CD4-positive, alpha-beta T cell treated with Interferon gamma for 1 hour (primary cell): Measurements from ENCODE around the gene NPFF.

Experiments used
- DNase-seq: peaks from one replicate; pipeline ENCODE4 v3.0.0-alpha.2; 2020

Gene NPFF

DNA sequence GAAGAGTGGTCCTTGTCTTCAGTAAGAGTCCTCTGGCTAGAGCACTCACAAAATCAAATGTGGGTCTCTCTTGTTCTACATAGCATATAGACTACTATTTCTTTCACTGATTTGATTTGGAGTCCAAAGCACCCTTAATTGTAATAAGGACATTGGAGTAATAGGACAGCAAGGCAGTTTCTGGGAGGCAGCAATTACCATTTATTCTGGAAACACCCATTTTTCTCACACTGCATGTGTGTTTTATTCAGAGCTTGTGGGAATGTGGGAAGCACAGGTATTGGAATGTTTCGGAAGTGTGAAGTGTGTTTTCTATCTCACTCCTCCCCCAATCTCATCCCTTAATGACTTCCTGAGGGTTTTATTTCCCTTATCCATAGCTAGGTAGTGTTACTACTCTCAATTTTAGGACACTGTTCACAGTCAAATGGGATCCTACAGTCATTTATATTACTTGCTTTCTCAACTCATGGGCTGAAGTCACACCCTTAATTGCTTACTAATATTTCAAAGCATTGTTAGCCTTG is 35.2 kb downstream of the NPFF start:
- DNase-seq = no peak

DNA sequence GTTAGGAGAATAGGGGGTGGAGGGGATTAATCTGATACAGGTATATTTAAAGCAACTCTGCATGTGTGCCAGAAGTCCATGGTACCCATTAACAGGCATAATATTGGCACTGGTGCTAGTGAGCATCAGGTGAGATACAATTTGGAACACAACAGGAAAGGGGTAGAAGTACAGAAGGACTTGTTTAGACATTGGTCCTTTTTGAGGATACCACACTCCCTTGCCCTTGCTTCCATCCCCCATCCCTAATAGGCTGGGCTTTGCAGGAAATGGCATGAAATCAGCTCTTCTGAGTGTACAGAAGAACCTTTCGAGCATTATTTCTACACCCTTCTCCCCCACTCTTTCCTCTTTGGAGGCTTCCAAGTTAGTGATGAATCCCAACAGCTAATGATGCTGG is 39.0 kb downstream of the NPFF start:
- no peak for DNase-seq

DNA sequence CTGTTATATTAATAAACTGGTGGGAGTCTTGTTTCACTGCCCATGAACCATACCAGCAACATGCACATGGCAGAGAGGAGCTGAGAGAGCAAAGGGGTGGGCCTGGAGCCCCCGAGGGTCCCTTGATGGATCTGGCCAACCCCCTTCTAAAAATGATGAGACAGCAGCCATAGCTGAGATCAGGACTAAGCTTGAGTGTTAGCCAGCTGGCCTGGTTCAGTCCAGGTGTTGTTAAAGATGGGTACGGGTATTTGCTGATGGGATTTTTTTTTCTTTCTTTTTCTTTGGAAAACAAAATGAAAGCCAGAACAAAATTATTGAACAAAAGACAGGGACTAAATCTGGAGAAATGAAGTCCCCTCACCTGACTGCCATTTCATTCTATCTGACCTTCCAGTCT is 39.4 kb downstream of the NPFF start:
- no peak for DNase-seq

DNA sequence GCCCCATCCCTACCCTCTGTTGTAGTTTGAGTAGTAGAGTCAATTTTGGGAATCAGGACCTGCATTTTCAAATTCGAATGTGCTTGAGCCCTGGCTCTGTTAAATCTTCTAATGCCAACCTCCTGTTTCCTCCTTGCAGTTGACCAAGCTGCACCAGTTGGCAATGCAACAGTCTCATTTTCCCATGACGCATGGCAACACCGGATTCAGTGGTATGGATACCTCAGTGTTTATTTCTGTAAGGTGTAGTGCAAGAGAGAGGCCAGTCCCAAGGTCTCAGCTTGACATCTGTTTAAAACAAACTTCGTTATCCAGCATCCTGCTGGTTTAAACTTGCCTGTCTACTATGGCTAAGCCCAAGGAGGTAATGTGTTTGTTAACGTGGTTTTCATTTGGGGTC is 40.2 kb downstream of the NPFF start:
- DNase-seq = no peak

DNA sequence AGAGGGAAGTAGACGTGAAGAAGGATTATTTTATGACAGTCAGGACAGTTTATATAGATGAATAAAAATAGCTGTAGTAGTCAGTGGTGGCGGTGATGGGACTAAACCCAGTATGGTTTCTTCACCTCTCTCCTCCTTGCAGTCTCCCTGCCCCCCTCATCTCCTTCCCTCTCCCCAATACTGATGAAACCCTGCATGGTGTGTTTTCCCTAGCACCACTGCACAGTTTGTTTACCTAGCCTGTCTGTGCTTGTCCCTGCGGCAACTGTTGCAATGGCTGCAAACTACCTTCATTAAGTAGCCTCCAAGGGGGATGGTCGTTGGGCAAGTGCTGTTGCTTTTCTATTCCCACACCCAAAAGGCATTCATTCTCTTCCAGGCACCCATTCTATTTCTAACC is 40.6 kb downstream of the NPFF start:
- DNase-seq = no peak

DNA sequence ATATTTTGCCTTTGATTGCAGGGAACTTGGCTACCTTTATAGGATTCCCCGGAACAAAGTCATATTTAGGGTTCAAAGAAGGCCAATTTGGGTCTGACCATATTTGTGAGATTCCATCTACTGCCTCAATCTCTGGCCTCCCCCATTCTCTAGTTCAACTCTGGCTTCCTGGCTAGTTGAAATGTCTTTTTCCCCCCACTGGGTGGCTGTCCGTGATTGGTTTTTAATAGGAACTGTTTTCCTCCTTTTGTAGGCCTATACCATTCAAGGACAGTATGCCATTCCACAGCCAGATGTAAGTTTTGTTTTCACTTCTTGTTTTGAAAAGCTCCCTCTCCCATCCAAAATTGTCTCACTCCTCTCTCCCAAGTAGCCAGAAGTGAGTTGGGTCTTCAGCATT is 41.6 kb downstream of the NPFF start:
- DNase-seq = no peak

DNA sequence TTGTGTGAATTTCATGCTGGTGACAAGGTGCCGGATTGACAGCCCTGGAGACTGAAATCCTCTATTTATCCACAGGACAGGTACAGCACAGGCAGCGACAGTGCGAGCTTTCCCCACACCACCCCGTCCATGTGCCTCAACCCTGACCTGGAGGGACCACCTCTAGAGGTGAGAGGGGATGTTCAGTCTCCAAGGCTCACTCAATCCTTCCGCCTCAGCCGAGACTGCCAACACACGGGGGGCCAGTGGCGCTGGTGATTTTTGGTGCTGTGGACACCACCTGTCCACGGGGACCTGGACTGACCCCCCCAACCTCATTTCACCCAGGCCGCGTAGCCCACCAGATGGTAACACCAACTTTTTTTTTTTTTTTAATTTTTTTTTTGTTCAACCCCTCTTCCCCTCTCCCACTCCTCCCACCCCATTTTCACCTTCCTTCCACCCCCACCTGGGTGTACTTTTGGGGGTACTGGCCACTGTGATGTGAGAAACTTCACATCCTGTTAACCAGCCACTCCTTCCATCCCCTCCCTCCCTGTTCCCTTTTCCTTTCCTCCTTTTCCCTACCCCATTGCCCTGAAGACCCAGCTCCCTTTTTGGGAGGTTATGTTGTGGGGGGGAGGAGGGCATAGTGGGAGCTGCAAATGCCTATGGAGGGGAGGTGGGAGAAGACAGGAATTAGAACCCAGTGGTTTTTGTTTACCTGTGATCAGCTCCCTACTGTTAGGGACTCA is 42.4 kb downstream of the NPFF start:
- DNase-seq = no peak

DNA sequence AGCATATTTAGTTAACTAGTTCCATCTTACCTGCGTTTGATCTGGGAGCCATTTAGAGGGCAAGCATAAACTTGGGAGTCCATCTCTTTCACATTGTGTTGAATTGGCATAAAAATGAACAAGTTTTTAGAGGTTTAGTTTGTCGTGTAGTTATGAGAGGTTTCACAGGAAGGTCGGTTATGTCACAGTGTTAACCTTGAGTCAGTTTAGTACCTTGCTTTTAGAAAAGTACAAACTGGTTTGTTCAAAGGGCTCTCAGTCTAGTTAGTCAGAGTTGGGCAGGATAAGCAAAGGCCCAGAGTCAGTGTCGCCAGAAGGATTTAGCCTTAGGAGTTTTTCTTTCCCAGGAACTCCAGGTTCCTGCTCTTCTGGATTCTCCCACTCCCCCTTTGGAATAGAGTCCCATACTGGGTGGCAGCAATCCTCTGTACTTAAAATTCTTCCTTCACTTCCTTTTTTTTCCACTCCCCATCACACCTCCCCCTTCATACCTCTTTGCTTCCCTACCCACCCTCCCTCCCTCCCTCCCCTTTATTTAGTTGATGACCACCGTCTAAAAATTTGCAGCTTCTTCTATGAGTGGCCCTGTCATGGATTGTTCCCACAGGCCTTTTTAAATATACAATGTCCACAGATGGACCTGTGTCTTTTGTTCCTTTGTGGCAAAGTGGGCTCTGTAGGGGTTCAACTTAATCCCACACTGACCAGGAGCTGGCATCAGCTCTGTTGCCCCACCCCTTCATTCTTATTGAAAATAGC is 43.3 kb downstream of the NPFF start:
- DNase-seq = no peak

DNA sequence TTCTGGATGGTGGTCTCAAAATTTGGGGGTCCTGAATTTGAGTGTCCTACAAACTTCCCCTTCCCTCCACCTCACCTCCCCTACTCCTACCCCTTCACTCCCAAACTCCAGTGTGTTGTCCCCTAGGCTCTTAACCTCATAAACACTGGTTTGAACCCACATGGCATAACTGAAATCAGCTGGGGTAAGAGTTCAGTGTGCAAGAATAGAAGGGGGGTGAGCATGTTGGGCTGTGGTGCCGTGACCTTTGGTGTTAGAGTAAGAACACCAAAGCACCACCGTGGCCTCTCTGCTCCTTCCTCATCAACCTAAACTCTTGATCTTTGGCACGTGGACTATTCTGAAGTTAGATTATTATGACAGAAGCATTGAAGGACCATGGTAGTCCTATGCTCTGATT is 44.3 kb downstream of the NPFF start:
- no peak for DNase-seq

DNA sequence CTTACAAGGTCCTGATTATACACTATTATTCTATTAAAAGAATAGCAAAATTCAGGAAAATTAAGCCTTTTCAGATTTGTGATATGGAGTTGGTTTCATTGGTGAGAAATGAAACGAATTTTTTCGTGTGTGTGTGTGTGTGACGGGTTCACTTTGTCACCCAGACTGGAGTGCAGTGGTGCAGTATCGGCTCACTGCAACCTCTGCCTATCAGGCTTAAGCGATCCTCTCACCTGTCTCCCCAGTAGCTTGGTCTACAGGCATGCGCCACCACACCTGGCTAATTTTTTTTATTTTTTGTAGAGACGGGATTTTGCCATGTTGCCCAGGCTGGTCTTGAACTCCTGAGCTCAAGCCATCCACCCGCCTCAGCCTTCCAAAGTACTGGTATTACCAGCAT is 45.7 kb downstream of the NPFF start:
- no peak for DNase-seq

DNA sequence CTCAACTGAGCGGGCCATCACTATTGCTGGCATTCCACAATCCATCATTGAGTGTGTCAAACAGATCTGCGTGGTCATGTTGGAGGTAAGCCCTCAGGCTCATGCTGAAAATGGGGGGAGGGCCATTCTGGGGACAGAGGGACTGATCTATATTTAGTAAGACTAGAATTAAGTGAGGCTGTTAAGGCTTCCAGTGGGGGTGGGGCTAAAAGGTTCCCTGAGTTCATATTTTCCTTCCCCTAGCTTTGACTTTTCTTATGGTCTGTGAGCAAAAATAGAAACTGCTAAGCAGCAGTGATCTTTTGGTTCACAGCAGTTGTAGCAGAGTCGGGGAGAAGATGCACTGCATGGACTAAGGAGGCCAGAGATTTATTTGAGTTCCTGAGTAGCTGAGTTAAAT is 46.2 kb downstream of the NPFF start:
- DNase-seq = no peak

DNA sequence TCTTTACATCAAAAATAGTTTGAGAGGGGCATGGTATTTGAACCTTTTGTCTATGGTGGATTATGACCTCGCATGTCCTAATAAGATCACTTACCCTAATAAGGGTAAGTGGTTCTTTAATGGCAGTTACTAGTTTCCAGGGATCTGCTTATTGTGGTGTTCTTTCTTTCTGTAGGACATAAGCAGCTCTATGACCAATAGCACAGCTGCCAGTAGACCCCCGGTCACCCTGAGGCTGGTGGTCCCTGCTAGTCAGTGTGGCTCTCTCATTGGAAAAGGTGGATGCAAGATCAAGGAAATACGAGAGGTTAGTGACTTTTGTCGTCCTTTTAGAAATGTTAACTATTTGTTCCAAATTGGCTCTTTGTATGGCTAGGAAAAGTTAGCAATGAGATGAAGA is 48.2 kb downstream of the NPFF start:
- DNase-seq = no peak
